ENCODE data around the gene ACTG1. TPM values are rescaled to one million over a fixed set of nuclear protein-coding genes. Genes with fewer than 3 reads are reported as not detected.

ACTG1 gene
- total RNA-seq, 4 donors from 2014 or later, result 1,023 to 5,472 (median 2,159) TPM

- Histone ChIP-seq H3K27me3 (no peaks in the 10 kb centered on the region), H3K36me3 (no peaks in the 10 kb centered on the region), H3K4me3 (no peak overlapping the region), H3K9me3 (no peaks in the 10 kb centered on the region), H3K27ac (no peak overlapping the region), H3K4me1 (peaks cover 0 to 7% of the 10 kb centered on the region in 2 donors)
- intact Hi-C loops (cut with DNase I; ENCODE audit: low total_unique reads), result no loop called here
- no peak for TF ChIP-seq POLR2A (IDR thresholded peaks at IDR 0.05)
- TF ChIP-seq CTCF (IDR thresholded peaks at IDR 0.05), result no peak
- DNase-seq, result no peak
Measured at GRCh38 chr17:81493198-81494038, 19.2 kb downstream of the ACTG1 start.

GRCh38 chr17:81492706-81493105, 19.9 kb downstream of the ACTG1 start:
- Histone ChIP-seq H3K9me3 (no peaks in the 10 kb centered on the region), H3K27ac (no peak overlapping the region), H3K4me1 (peaks cover 0 to 11% of the 10 kb centered on the region in 2 donors), H3K4me3 (no peak overlapping the region), H3K27me3 (no peaks in the 10 kb centered on the region), H3K36me3 (no peaks in the 10 kb centered on the region)
- no peak for TF ChIP-seq POLR2A (IDR thresholded peaks at IDR 0.05)
- no peak for TF ChIP-seq CTCF (IDR thresholded peaks at IDR 0.05)
- intact Hi-C loops (cut with DNase I; ENCODE audit: low total_unique reads), result no loop called here
- no peak for DNase-seq

GRCh38 chr17:81492202-81492601, 20.4 kb downstream of the ACTG1 start:
- TF ChIP-seq CTCF (IDR thresholded peaks at IDR 0.05) (no peak), POLR2A (IDR thresholded peaks at IDR 0.05) (no peak)
- intact Hi-C loops (cut with DNase I; ENCODE audit: low total_unique reads), result no loop called here
- H3K4me3 ChIP-seq, result no peak overlapping the region

GRCh38 chr17:81491761-81492160, 20.8 kb downstream of the ACTG1 start:
- no peak for TF ChIP-seq CTCF (IDR thresholded peaks at IDR 0.05)
- no peak for TF ChIP-seq POLR2A (IDR thresholded peaks at IDR 0.05)
- intact Hi-C loops (cut with DNase I; ENCODE audit: low total_unique reads), result no loop called here
- DNase-seq, result no peak
- Histone ChIP-seq H3K36me3 (no peaks in the 10 kb centered on the region), H3K4me1 (peaks cover 0 to 16% of the 10 kb centered on the region in 2 donors), H3K27ac (no peak overlapping the region), H3K27me3 (no peaks in the 10 kb centered on the region), H3K9me3 (no peaks in the 10 kb centered on the region), H3K4me3 (no peak overlapping the region)

More at GRCh38 chr17:81492202-81492601, 20.4 kb downstream of the ACTG1 start:
- no peak for DNase-seq
- Histone ChIP-seq H3K27ac (no peak overlapping the region), H3K36me3 (no peaks in the 10 kb centered on the region), H3K4me1 (peaks cover 0 to 16% of the 10 kb centered on the region in 2 donors), H3K9me3 (no peaks in the 10 kb centered on the region), H3K27me3 (no peaks in the 10 kb centered on the region)

GRCh38 chr17:81491181-81491581, 21.4 kb downstream of the ACTG1 start:
- no peak for DNase-seq
- H3K4me1 ChIP-seq, result peaks cover 0 to 16% of the 10 kb centered on the region in 2 donors
- no peak overlapping the region for H3K4me3 ChIP-seq
- TF ChIP-seq POLR2A (IDR thresholded peaks at IDR 0.05) (no peak), CTCF (IDR thresholded peaks at IDR 0.05) (no peak)
- H3K27me3 ChIP-seq, result no peaks in the 10 kb centered on the region
- no peaks in the 10 kb centered on the region for H3K9me3 ChIP-seq
- no peak overlapping the region for H3K27ac ChIP-seq
- intact Hi-C loops (cut with DNase I; ENCODE audit: low total_unique reads), result no loop called here
- H3K36me3 ChIP-seq, result no peaks in the 10 kb centered on the region

All from uterus (tissue), 4 donors.